ENCODE results near the gene CRK.
"Not testable (repeated sequence)": the region's sequence is repeated elsewhere in the genome, so short reads cannot be mapped to it uniquely, and the experiment has no call there.

CRK gene

GRCh38 chr17:1449412-1449967, 6.5 kb downstream of the CRK start:
- TF ChIP-seq ISL1 (CRISPR knock-in tag; IDR thresholded peaks at IDR 0.05) (no peak), PPARA (CRISPR knock-in tag; IDR thresholded peaks at IDR 0.05; ENCODE audit: borderline replicate concordance) (no peak), OSR1 (CRISPR knock-in tag; IDR thresholded peaks at IDR 0.05) (no peak), ZNF70 (CRISPR knock-in tag; IDR thresholded peaks at IDR 0.05) (no peak), ZNF8 (CRISPR knock-in tag; IDR thresholded peaks at IDR 0.05) (no peak)
- no peak for ATAC-seq

- TF ChIP-seq RARB (CRISPR knock-in tag; IDR thresholded peaks at IDR 0.05) (no peak), GLIS3 (CRISPR knock-in tag; IDR thresholded peaks at IDR 0.05) (no peak), CSDC2 (CRISPR knock-in tag; IDR thresholded peaks at IDR 0.05) (no peak), PATZ1 (CRISPR knock-in tag; IDR thresholded peaks at IDR 0.05; ENCODE audit: borderline replicate concordance) (no peak), TCF4 (CRISPR knock-in tag; IDR thresholded peaks at IDR 0.05; ENCODE audit: borderline replicate concordance) (no peak), CREB5 (CRISPR knock-in tag; IDR thresholded peaks at IDR 0.05; ENCODE audit: low read depth) (no peak), ZC3H10 (CRISPR knock-in tag; IDR thresholded peaks at IDR 0.05) (no peak), SNAI2 (CRISPR knock-in tag; IDR thresholded peaks at IDR 0.05) (no peak), ISL1 (CRISPR knock-in tag; IDR thresholded peaks at IDR 0.05) (no peak), POU6F1 (CRISPR knock-in tag; IDR thresholded peaks at IDR 0.05; ENCODE audit: borderline replicate concordance, low read depth) (no peak), ZFP30 (CRISPR knock-in tag; IDR thresholded peaks at IDR 0.05) (no peak), ZNF70 (CRISPR knock-in tag; IDR thresholded peaks at IDR 0.05) (no peak), ZNF8 (CRISPR knock-in tag; IDR thresholded peaks at IDR 0.05) (no peak), ZFP3 (CRISPR knock-in tag; IDR thresholded peaks at IDR 0.05) (no peak), OSR1 (CRISPR knock-in tag; IDR thresholded peaks at IDR 0.05) (no peak)
- ATAC-seq, result no peak
Observed at GRCh38 chr17:1447052-1447451, 9.0 kb downstream of the CRK start.

GRCh38 chr17:1446201-1446600, 9.8 kb downstream of the CRK start:
- no peak for ATAC-seq
- TF ChIP-seq ZC3H10 (CRISPR knock-in tag; IDR thresholded peaks at IDR 0.05), result no peak

- not testable (repeated sequence) for ATAC-seq
Observed at GRCh38 chr17:1445695-1446094, 10.3 kb downstream of the CRK start.

GRCh38 chr17:1442721-1443120, 13.3 kb downstream of the CRK start:
- ATAC-seq, result not testable (repeated sequence)

- TF ChIP-seq GLIS3 (CRISPR knock-in tag; IDR thresholded peaks at IDR 0.05) (no peak), RARB (CRISPR knock-in tag; IDR thresholded peaks at IDR 0.05) (no peak), ZNF565 (CRISPR knock-in tag; conservative IDR thresholded peaks at IDR 0.05; ENCODE audit: low read depth) (no peak)
- ATAC-seq, result no peak
Observed at GRCh38 chr17:1442187-1442586, 13.8 kb downstream of the CRK start.

- ATAC-seq, result no peak
Observed at GRCh38 chr17:1440921-1441320, 15.1 kb downstream of the CRK start.

More at GRCh38 chr17:1440921-1441320, 15.1 kb downstream of the CRK start:
- TF ChIP-seq ZNF70 (CRISPR knock-in tag; IDR thresholded peaks at IDR 0.05), result no peak
- no peak for TF ChIP-seq RARB (CRISPR knock-in tag; IDR thresholded peaks at IDR 0.05)
- no peak for TF ChIP-seq TSHZ2 (CRISPR knock-in tag; IDR thresholded peaks at IDR 0.05)
- TF ChIP-seq PPARA (CRISPR knock-in tag; IDR thresholded peaks at IDR 0.05; ENCODE audit: borderline replicate concordance), result no peak
- no peak for TF ChIP-seq CSDC2 (CRISPR knock-in tag; IDR thresholded peaks at IDR 0.05)
- TF ChIP-seq GLIS3 (CRISPR knock-in tag; IDR thresholded peaks at IDR 0.05), result no peak
- no peak for TF ChIP-seq ZFP30 (CRISPR knock-in tag; IDR thresholded peaks at IDR 0.05)
- no peak for TF ChIP-seq CREB5 (CRISPR knock-in tag; IDR thresholded peaks at IDR 0.05; ENCODE audit: low read depth)
- TF ChIP-seq TOX (CRISPR knock-in tag; IDR thresholded peaks at IDR 0.05; ENCODE audit: borderline replicate concordance), result no peak
- TF ChIP-seq OSR1 (CRISPR knock-in tag; IDR thresholded peaks at IDR 0.05), result no peak
- TF ChIP-seq ESRRG (CRISPR knock-in tag; IDR thresholded peaks at IDR 0.05), result no peak
- no peak for TF ChIP-seq ZC3H10 (CRISPR knock-in tag; IDR thresholded peaks at IDR 0.05)

Data from SK-N-SH treated with all-trans-retinoic acid at 6 μM for 48 hours (cell line).